Measurements from ENCODE around the gene CLDN5. TPM values are rescaled to one million over a fixed set of nuclear protein-coding genes. Genes with fewer than 3 reads are reported as not detected.
"Not testable (repeated sequence)": the region's sequence is repeated elsewhere in the genome, so short reads cannot be mapped to it uniquely, and the experiment has no call there.

CLDN5 gene
- total RNA-seq, 5 donors from 2014 or later (not counting 1 experiment from before 2014, with no cell fraction given): 0.36 to 0.98 (median 0.85) TPM; not detected in 1

GRCh38 chr22:19531327-19531726, 7.1 kb upstream of the CLDN5 start:
- 100% methylated on average over 5 of the region's 6 CpGs for WGBS (ENCODE audit: insufficient coverage)

DNA sequence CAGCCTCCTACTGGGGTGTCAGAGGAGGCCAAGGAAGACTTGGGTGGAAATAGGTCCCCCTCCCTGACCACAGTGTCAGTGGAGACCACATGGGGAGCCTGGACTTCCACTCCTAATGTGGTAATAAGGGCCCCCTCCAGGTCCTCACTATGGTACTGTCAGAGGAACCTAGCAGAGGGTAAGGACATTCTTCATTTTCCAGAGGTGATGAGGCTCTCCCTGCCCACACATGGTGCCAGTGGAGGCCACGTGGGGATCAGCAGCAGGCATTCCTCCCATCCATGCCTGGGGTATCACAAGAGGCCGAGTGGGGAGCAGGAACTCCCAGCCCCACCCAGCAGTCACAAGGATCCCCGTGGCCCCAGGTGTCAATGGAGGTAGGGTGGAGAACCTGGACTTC, 6.5 kb upstream of the CLDN5 start:
- ChIA-PET CTCF (no interaction called here), POLR2A (no interaction called here)
- Histone ChIP-seq H3K9me3 (no peaks in the 10 kb centered on the region), H3K4me1 (ENCODE audit: control insufficient read depth in 1 of 2, extremely low read depth in 1 of 2, insufficient read depth in 2 of 2, low read length in 2 of 2) (no peaks in the 10 kb centered on the region), H3K27me3 (replicated peaks in 1 of 2; ENCODE audit: control insufficient read depth in 2 of 2, extremely low read depth in 1 of 2, insufficient read depth in 2 of 2, low read length in 1 of 2) (peaks cover 0 to 35% of the 10 kb centered on the region in 2 experiments), H3K36me3 (ENCODE audit: control insufficient read depth in 2 of 2, extremely low read depth in 1 of 2, insufficient read depth in 1 of 2, low read length in 1 of 2) (no peaks in the 10 kb centered on the region), H3K27ac (ENCODE audit: low read length) (no peak overlapping the region), H3K4me3 (ENCODE audit: control insufficient read depth in 1 of 2, extremely low read depth in 1 of 2, low read length in 1 of 2) (no peak overlapping the region)
- Mint-ChIP-seq H3K36me3 (no peaks in the 10 kb centered on the region), H3K4me1 (peaks cover 0 to 2% (median 0%) of the 10 kb centered on the region in 3 donors), H3K27ac (no peak overlapping the region), H3K27me3 (peaks cover 8 to 24% of the 10 kb centered on the region in 2 donors), H3K9me3 (no peaks in the 10 kb centered on the region), H3K4me3 (no peak overlapping the region)
- WGBS (ENCODE audit: insufficient coverage): no CpG with 5 or more reads among the region's 3 CpGs
- no peak for DNase-seq
- no peak for ATAC-seq (replicated peaks in 1 of 4)

More at GRCh38 chr22:19531327-19531726, 7.1 kb upstream of the CLDN5 start:
- H3K4me3 ChIP-seq (ENCODE audit: control insufficient read depth in 1 of 2, extremely low read depth in 1 of 2, low read length in 1 of 2); H3K4me3 Mint-ChIP-seq; H3K9me3 ChIP-seq; H3K36me3 ChIP-seq (ENCODE audit: control insufficient read depth in 2 of 2, extremely low read depth in 1 of 2, insufficient read depth in 1 of 2, low read length in 1 of 2); H3K4me1 ChIP-seq (ENCODE audit: control insufficient read depth in 1 of 2, extremely low read depth in 1 of 2, insufficient read depth in 2 of 2, low read length in 2 of 2); H3K9me3 Mint-ChIP-seq; H3K4me1 Mint-ChIP-seq; DNase-seq; H3K27ac ChIP-seq (ENCODE audit: low read length); H3K36me3 Mint-ChIP-seq; CTCF ChIA-PET; H3K27ac Mint-ChIP-seq; ATAC-seq (replicated peaks in 1 of 4); POLR2A ChIA-PET: not testable (repeated sequence)
- peaks cover 0 to 29% of the 10 kb centered on the region in 2 experiments for H3K27me3 ChIP-seq (replicated peaks in 1 of 2; ENCODE audit: control insufficient read depth in 2 of 2, extremely low read depth in 1 of 2, insufficient read depth in 2 of 2, low read length in 1 of 2)
- peaks cover 3 to 18% of the 10 kb centered on the region in 2 donors for H3K27me3 Mint-ChIP-seq

DNA sequence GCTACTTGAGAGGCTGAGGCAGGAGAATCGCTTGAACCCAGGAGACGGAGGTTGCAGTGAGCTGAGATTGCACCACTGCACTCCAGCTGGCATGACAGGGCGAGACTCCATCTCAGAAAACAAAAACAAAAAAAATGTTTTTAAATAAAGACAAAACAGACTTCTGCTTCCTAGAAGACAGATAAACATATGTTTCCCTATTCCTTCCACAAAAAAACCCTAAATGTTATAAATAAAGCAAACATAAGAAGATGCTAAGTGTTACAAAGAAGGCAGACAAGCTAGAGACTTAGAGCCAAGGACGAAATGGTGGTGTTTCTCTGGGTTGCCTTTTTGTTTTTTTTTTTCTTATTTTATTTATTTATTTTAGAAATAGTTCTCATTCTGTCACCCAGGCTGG, 5.6 kb upstream of the CLDN5 start:
- no peak overlapping the region for H3K27ac Mint-ChIP-seq
- POLR2A ChIA-PET: no interaction called here
- Histone ChIP-seq H3K27me3 (replicated peaks in 1 of 2; ENCODE audit: control insufficient read depth in 2 of 2, extremely low read depth in 1 of 2, insufficient read depth in 2 of 2, low read length in 1 of 2) (peaks cover 2 to 45% of the 10 kb centered on the region in 2 experiments), H3K4me3 (ENCODE audit: control insufficient read depth in 1 of 2, extremely low read depth in 1 of 2, low read length in 1 of 2) (no peak overlapping the region), H3K4me1 (ENCODE audit: control insufficient read depth in 1 of 2, extremely low read depth in 1 of 2, insufficient read depth in 2 of 2, low read length in 2 of 2) (peaks cover 0 to 2% of the 10 kb centered on the region in 2 experiments), H3K9me3 (no peaks in the 10 kb centered on the region), H3K36me3 (ENCODE audit: control insufficient read depth in 2 of 2, extremely low read depth in 1 of 2, insufficient read depth in 1 of 2, low read length in 1 of 2) (no peaks in the 10 kb centered on the region), H3K27ac (ENCODE audit: low read length) (no peak overlapping the region)
- ATAC-seq (replicated peaks in 1 of 4) (no peak), DNase-seq (no peak)
- peaks cover 3 to 6% (median 3%) of the 10 kb centered on the region in 3 donors for H3K4me1 Mint-ChIP-seq
- whole genome bisulfite sequencing (ENCODE audit: insufficient coverage): 92% methylated on average over 2 of the region's 4 CpGs
- no peaks in the 10 kb centered on the region for H3K9me3 Mint-ChIP-seq
- H3K4me3 Mint-ChIP-seq: no peak overlapping the region
- H3K36me3 Mint-ChIP-seq: no peaks in the 10 kb centered on the region
- CTCF ChIA-PET: no interaction called here
- peaks cover 13 to 33% of the 10 kb centered on the region in 2 donors for H3K27me3 Mint-ChIP-seq

DNA sequence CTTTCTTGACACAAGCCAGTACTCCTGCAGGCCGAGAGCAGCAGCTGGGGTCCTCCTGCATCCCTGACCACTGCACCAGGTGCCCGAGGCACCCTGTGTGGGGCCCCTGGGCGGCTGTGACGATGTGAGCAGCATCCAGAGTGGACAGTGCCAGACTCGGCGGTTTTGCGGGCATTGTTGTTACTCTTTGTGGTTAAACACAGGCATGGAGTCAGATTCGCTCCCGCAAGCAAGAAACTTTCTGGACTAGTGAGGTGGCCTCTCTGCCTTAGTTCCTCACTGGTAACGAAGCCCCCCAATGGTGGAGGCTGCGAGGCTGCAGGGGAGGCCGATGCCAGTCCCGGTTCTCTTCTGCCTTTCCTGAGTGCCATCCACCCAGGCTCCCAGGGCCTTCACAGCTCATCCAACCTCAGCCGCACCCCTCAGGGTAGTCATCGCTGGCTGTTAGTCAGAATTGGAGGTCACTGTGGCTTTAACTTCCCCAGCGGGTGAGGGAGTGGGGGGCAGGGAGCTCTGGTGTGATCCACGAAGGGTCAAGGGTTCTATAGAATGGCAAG, 3.7 kb upstream of the CLDN5 start:
- no peaks in the 10 kb centered on the region for H3K9me3 ChIP-seq
- WGBS (ENCODE audit: insufficient coverage): 81% methylated on average over 10 of the region's 17 CpGs

DNA sequence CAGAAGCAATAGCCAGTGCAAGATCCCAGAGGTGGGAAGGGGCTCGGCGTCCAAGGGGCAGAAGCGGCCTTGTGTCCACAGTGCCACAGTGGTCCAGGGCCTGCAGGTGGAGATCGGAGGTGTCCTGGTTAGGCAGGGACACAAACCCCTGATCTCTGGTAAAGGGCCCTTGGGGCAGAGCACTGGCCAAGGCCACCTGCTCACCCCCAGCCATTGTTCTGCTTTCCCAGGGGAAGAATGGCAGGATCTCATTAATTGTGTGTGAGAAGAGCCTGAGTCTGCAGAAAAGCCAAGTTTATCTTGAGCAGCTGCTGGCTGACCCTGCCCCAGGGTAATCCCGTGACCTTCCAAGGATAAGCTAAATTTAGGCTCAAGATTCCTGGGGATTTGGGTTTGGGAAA, 3.1 kb upstream of the CLDN5 start:
- Mint-ChIP-seq H3K9me3 (no peaks in the 10 kb centered on the region), H3K27ac (no peak overlapping the region), H3K36me3 (no peaks in the 10 kb centered on the region), H3K4me3 (no peak overlapping the region), H3K4me1 (peaks cover 5 to 17% (median 8%) of the 10 kb centered on the region in 3 donors), H3K27me3 (peaks cover 15 to 40% of the 10 kb centered on the region in 2 donors)
- peaks cover 2 to 66% of the 10 kb centered on the region in 2 experiments for H3K27me3 ChIP-seq (replicated peaks in 1 of 2; ENCODE audit: control insufficient read depth in 2 of 2, extremely low read depth in 1 of 2, insufficient read depth in 2 of 2, low read length in 1 of 2)
- ChIA-PET CTCF (no interaction called here), POLR2A (interaction anchor here (0.5 to 0.6 kb wide), 2 partner anchors 11 to 78 kb away, joined by 3 to 4 read pairs; no protein-coding TSS in a partner anchor)
- no peak for ATAC-seq (replicated peaks in 1 of 4)
- peaks cover 0 to 21% of the 10 kb centered on the region in 2 experiments for H3K4me1 ChIP-seq (ENCODE audit: control insufficient read depth in 1 of 2, extremely low read depth in 1 of 2, insufficient read depth in 2 of 2, low read length in 2 of 2)
- no peaks in the 10 kb centered on the region for H3K9me3 ChIP-seq
- peak in 1 of 35 experiments; percentile 15 for DNase-seq
- H3K36me3 ChIP-seq (ENCODE audit: control insufficient read depth in 2 of 2, extremely low read depth in 1 of 2, insufficient read depth in 1 of 2, low read length in 1 of 2): no peaks in the 10 kb centered on the region
- H3K27ac ChIP-seq (ENCODE audit: low read length): no peak overlapping the region
- no peak overlapping the region for H3K4me3 ChIP-seq (ENCODE audit: control insufficient read depth in 1 of 2, extremely low read depth in 1 of 2, low read length in 1 of 2)
- 92% methylated on average over 5 of the region's 5 CpGs for WGBS (ENCODE audit: insufficient coverage)

More for the DNA sequence above, 3.7 kb upstream of the CLDN5 start:
- peaks cover 2 to 60% of the 10 kb centered on the region in 2 experiments for H3K27me3 ChIP-seq (replicated peaks in 1 of 2; ENCODE audit: control insufficient read depth in 2 of 2, extremely low read depth in 1 of 2, insufficient read depth in 2 of 2, low read length in 1 of 2)
- Mint-ChIP-seq H3K4me3 (no peak overlapping the region), H3K36me3 (no peaks in the 10 kb centered on the region), H3K27ac (no peak overlapping the region), H3K27me3 (peaks cover 15 to 39% of the 10 kb centered on the region in 2 donors), H3K9me3 (no peaks in the 10 kb centered on the region), H3K4me1 (peaks cover 5 to 15% (median 6%) of the 10 kb centered on the region in 3 donors)
- no peak overlapping the region for H3K27ac ChIP-seq (ENCODE audit: low read length)
- H3K4me3 ChIP-seq (ENCODE audit: control insufficient read depth in 1 of 2, extremely low read depth in 1 of 2, low read length in 1 of 2): no peak overlapping the region
- peaks cover 0 to 20% of the 10 kb centered on the region in 2 experiments for H3K4me1 ChIP-seq (ENCODE audit: control insufficient read depth in 1 of 2, extremely low read depth in 1 of 2, insufficient read depth in 2 of 2, low read length in 2 of 2)
- POLR2A ChIA-PET: interaction anchor here in 1 of 2 donors (0.6 kb wide), 1 partner anchor 77 kb away, joined by 3 read pairs; no protein-coding TSS in a partner anchor
- ATAC-seq (replicated peaks in 1 of 4) (no peak), DNase-seq (peak in 1 of 35 experiments; percentile 13)
- CTCF ChIA-PET: no interaction called here
- no peaks in the 10 kb centered on the region for H3K36me3 ChIP-seq (ENCODE audit: control insufficient read depth in 2 of 2, extremely low read depth in 1 of 2, insufficient read depth in 1 of 2, low read length in 1 of 2)

DNA sequence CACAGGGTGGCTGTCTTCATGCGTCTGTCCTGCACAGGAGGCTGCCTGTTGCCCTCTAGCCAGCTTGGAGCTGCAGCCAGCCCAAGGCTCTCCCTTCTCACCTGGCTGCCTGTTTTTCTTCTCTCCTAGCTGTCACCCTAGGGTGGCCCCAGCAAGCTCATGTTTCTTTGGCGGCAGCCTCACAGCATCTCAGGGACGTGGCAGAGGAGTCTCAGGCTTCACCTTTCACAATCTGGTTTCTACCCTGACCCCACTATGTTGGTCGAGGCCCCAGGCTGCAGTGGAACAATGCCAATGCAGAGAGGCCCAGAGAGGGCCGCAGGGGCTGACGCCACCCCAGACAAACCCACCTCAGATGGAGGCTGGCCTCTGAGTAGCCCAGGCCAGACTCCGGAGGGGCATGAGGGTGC, 2.5 kb upstream of the CLDN5 start:
- Mint-ChIP-seq H3K9me3 (no peaks in the 10 kb centered on the region), H3K4me1 (peaks cover 5 to 17% (median 8%) of the 10 kb centered on the region in 3 donors), H3K27me3 (peaks cover 15 to 40% of the 10 kb centered on the region in 2 donors), H3K27ac (no peak overlapping the region), H3K36me3 (no peaks in the 10 kb centered on the region), H3K4me3 (peak overlapping the region in 1 of 3 donors; percentile 75)
- H3K27me3 ChIP-seq (replicated peaks in 1 of 2; ENCODE audit: control insufficient read depth in 2 of 2, extremely low read depth in 1 of 2, insufficient read depth in 2 of 2, low read length in 1 of 2): peaks cover 2 to 72% of the 10 kb centered on the region in 2 experiments
- H3K4me3 ChIP-seq (ENCODE audit: control insufficient read depth in 1 of 2, extremely low read depth in 1 of 2, low read length in 1 of 2): no peak overlapping the region
- H3K27ac ChIP-seq (ENCODE audit: low read length): no peak overlapping the region
- peaks cover 0 to 21% of the 10 kb centered on the region in 2 experiments for H3K4me1 ChIP-seq (ENCODE audit: control insufficient read depth in 1 of 2, extremely low read depth in 1 of 2, insufficient read depth in 2 of 2, low read length in 2 of 2)
- WGBS (ENCODE audit: insufficient coverage): 79% methylated on average over 4 of the region's 7 CpGs
- DNase-seq: peak in 1 of 35 experiments; percentile 2
- ATAC-seq (replicated peaks in 1 of 4): no peak
- ChIA-PET CTCF (no interaction called here), POLR2A (no interaction called here)
- H3K9me3 ChIP-seq: no peaks in the 10 kb centered on the region
- H3K36me3 ChIP-seq (ENCODE audit: control insufficient read depth in 2 of 2, extremely low read depth in 1 of 2, insufficient read depth in 1 of 2, low read length in 1 of 2): no peaks in the 10 kb centered on the region
